ENCODE measurements around the gene PTCD1.
A peak's percentile ranks its signal among the peaks of the same experiment; 100 is the strongest.

PTCD1 gene

DNA sequence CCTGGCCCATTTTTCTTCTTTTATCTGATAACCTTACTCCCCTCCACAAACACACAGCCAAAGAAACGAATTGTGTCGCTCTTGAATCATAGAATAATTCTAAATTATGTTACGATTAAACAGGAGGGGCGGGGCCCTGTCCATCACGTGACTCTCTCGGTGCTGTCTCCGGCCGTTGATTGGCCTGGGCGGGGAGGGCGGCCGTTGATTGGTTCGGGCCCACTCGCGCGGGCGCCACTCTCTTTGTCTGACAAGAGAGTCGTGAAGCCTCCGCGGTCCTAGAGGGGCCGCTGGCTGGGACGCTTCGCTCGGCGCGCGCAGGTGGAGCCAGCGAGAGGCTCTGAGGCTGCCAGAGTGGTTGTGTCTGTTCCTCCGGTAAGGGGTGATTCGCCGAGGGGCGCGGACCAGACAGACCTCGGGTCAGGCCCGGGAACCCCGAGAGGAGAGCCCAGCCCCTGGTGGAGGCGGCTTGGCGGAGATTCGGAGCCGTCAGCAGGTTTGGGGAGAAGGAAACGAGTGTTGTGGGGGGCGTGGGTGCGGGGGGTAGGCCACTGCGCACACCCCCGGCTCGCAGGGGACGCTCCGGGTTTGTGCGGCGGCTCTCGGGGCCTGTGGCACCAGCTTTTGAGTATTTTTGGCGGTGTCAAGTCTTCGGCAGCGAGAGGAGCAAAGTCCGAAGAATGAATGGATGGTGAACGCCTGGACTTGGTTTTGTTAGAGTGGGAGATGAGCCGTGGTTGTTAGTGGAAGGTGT lies 34.1 kb upstream of the PTCD1 start, which contains the start of gene ZNF789:
ZNF789 (plus strand) TSS at position 330 of the 754 bp plus-strand sequence. CDS start 3,567 bp downstream, outside the sequence.
- Histone ChIP-seq H3K27me3 (replicated peaks; ENCODE audit: insufficient read depth, low read length) (peaks cover 11% of the 10 kb centered on the region), H3K4me1 (ENCODE audit: low read length) (peaks cover 3% of the 10 kb centered on the region; the same call in 1 of the 2 replicates), H3K36me3 (replicated peaks; ENCODE audit: insufficient read depth, low read length) (no peaks in the 10 kb centered on the region), H3F3A (ENCODE audit: insufficient read depth, low read length) (0 out of 2 replicates have a peak, but pooled peaks cover 4% of the 10 kb centered on the region), H3K9me3 (replicated peaks; ENCODE audit: insufficient read depth, low read length) (no peaks in the 10 kb centered on the region), H4K20me1 (ENCODE audit: insufficient read depth, low read length) (no peaks in the 10 kb centered on the region), H3K9me2 (replicated peaks; ENCODE audit: insufficient read depth, low read length) (no peaks in the 10 kb centered on the region), H2AFZ (ENCODE audit: low read length) (peak within 1 kb of the TSS; percentile 82), H3K4me2 (ENCODE audit: low read depth, low read length) (peak within 1 kb of the TSS; percentile 71), H3K27ac (ENCODE audit: low read length) (peak within 1 kb of the TSS; percentile 68; the same call in 1 of the 2 replicates), H3K79me2 (ENCODE audit: low read length) (peaks cover 43% of the 10 kb centered on the region), H3K9ac (ENCODE audit: low read length) (peak within 1 kb of the TSS; percentile 77), H3K4me3 (ENCODE audit: low read length) (peak within 1 kb of the TSS; percentile 91)
- DNase-seq: peak; percentile 97
- TF ChIP-seq EZH2 (optimal IDR thresholded peaks at IDR 0.05; ENCODE audit: low read depth, low read length): no peak

DNA sequence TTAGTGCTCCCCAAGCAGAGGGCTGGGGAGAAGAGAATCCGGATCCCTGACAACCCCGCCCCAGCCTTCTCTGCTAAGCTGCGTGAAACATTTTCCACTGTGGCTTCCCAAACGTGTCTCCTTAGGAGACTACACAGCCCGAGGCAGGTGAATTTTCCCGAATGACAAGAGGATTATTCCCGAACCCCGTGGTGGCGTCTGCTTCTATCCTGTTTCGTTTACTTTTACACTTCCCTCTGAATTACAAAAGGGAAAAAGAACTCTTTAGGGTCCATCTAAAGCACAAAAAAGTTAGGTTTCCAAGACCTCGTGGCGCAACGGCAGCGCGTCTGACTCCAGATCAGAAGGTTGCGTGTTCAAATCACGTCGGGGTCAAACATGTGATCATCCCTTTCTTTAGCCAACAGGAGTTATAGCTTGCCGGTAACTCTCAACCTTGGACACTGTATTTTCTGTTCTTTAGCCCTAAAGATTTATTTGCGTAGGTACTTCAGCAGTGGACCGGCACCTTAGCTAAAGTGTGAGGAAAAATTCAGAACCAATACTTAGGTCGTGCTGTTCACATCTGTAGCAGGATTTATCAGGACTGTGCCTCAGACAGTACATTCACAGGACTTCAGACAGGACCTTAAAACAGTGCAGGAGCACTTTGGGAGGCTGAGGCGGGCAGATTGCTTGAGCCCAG lies 30.9 kb upstream of the PTCD1 start:
- Histone ChIP-seq H3K9me3 (replicated peaks; ENCODE audit: insufficient read depth, low read length) (no peaks in the 10 kb centered on the region), H3K9me2 (replicated peaks; ENCODE audit: insufficient read depth, low read length) (no peaks in the 10 kb centered on the region), H3K27ac (ENCODE audit: low read length) (no peak overlapping the region), H3K4me2 (ENCODE audit: low read depth, low read length) (no peak overlapping the region), H3K4me3 (ENCODE audit: low read length) (no peak overlapping the region), H3K36me3 (replicated peaks; ENCODE audit: insufficient read depth, low read length) (no peaks in the 10 kb centered on the region), H3K27me3 (replicated peaks; ENCODE audit: insufficient read depth, low read length) (peaks cover 11% of the 10 kb centered on the region), H4K20me1 (ENCODE audit: insufficient read depth, low read length) (no peaks in the 10 kb centered on the region), H3F3A (ENCODE audit: insufficient read depth, low read length) (0 out of 2 replicates have a peak, but pooled peaks cover 4% of the 10 kb centered on the region), H2AFZ (ENCODE audit: low read length) (no peak overlapping the region), H3K79me2 (ENCODE audit: low read length) (peaks cover 32% of the 10 kb centered on the region), H3K9ac (ENCODE audit: low read length) (no peak overlapping the region), H3K4me1 (ENCODE audit: low read length) (peaks cover 3% of the 10 kb centered on the region; the same call in 1 of the 2 replicates)
- no peak for DNase-seq
- TF ChIP-seq EZH2 (optimal IDR thresholded peaks at IDR 0.05; ENCODE audit: low read depth, low read length): no peak
- TF ChIP-seq EZH2phosphoT487 (IDR thresholded peaks at IDR 0.05; ENCODE audit: low read length): no peak
- TF ChIP-seq, protein P1, sequence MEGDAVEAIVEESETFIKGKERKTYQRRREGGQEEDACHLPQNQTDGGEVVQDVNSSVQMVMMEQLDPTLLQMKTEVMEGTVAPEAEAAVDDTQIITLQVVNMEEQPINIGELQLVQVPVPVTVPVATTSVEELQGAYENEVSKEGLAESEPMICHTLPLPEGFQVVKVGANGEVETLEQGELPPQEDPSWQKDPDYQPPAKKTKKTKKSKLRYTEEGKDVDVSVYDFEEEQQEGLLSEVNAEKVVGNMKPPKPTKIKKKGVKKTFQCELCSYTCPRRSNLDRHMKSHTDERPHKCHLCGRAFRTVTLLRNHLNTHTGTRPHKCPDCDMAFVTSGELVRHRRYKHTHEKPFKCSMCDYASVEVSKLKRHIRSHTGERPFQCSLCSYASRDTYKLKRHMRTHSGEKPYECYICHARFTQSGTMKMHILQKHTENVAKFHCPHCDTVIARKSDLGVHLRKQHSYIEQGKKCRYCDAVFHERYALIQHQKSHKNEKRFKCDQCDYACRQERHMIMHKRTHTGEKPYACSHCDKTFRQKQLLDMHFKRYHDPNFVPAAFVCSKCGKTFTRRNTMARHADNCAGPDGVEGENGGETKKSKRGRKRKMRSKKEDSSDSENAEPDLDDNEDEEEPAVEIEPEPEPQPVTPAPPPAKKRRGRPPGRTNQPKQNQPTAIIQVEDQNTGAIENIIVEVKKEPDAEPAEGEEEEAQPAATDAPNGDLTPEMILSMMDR (IDR thresholded peaks at IDR 0.05; ENCODE audit: low read length): no peak

DNA sequence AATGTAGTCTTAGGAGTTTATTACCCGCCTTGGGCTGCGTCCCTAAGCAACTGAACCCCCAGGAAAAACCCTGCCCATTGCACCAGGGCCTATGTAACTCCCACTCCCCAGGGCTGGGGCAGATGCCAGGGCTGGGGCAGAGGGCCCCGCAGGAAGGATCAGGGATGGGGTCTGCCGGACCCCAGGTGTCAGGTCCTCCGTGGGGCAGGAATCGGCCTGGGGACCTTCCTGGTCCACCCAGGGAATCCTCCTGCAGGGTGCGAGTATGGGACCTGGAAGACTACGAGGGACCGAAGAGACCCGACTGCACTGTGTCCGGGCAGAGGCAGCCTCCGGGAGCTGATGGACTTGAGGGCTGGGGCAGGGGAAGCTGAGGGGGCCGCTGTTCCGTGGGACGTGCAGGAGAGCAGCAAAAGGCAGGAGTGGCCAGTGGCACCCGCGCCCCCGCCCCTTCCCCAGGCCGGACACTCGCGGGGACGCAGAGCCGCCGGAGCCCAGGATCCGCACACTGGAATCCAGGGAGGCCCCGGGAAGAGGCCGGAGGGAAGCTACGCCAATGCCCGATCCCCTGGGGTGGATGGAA lies 29.8 kb upstream of the PTCD1 start:
- H4K20me1 ChIP-seq (ENCODE audit: insufficient read depth, low read length): no peaks in the 10 kb centered on the region
- no peak overlapping the region for H3K4me3 ChIP-seq (ENCODE audit: low read length)
- H3K9me3 ChIP-seq (replicated peaks; ENCODE audit: insufficient read depth, low read length): no peaks in the 10 kb centered on the region
- peaks cover 34% of the 10 kb centered on the region for H3K79me2 ChIP-seq (ENCODE audit: low read length)
- H3K36me3 ChIP-seq (replicated peaks; ENCODE audit: insufficient read depth, low read length): peaks cover 4% of the 10 kb centered on the region; the same call in 1 of the 2 replicates
- no peak overlapping the region for H2AFZ ChIP-seq (ENCODE audit: low read length)
- H3K27me3 ChIP-seq (replicated peaks; ENCODE audit: insufficient read depth, low read length): peaks cover 11% of the 10 kb centered on the region
- H3K4me2 ChIP-seq (ENCODE audit: low read depth, low read length): no peak overlapping the region
- peaks cover 2% of the 10 kb centered on the region; the same call in 1 of the 2 replicates for H3K4me1 ChIP-seq (ENCODE audit: low read length)
- no peak overlapping the region for H3K27ac ChIP-seq (ENCODE audit: low read length)
- no peak overlapping the region for H3K9ac ChIP-seq (ENCODE audit: low read length)
- no peak for DNase-seq
- no peaks in the 10 kb centered on the region for H3K9me2 ChIP-seq (replicated peaks; ENCODE audit: insufficient read depth, low read length)
- no peak for TF ChIP-seq EZH2 (optimal IDR thresholded peaks at IDR 0.05; ENCODE audit: low read depth, low read length)
- TF ChIP-seq, protein P1 (IDR thresholded peaks at IDR 0.05; ENCODE audit: low read length): no peak
- no peak for TF ChIP-seq EZH2phosphoT487 (IDR thresholded peaks at IDR 0.05; ENCODE audit: low read length)
- H3F3A ChIP-seq (ENCODE audit: insufficient read depth, low read length): 0 out of 2 replicates have a peak, but pooled peaks cover 4% of the 10 kb centered on the region
